HepG2 (cell line): ENCODE data around the gene MXD1. TPM values are rescaled to one million over a fixed set of nuclear protein-coding genes. Genes with fewer than 3 reads are reported as not detected.
A peak's percentile ranks its signal among the peaks of the same experiment; 100 is the strongest.

ENCODE experiments used
- HOMEZ ChIP-seq: IDR thresholded peaks from 2 replicates; pipeline ENCODE4 v1.6.1; 2016; ENCODE audit warnings: low read depth
- IRF9 ChIP-seq: sonication (generic); formaldehyde crosslinking; IDR thresholded peaks from 2 replicates; pipeline ENCODE4 v1.8.0; 2022; ENCODE audit warnings: missing genetic modification reagents, mild to moderate bottlenecking, borderline replicate concordance
- MEIS2 ChIP-seq: sonication (generic); formaldehyde crosslinking; IDR thresholded peaks from 2 replicates; pipeline ENCODE4 v1.9.0; 2021; ENCODE audit warnings: mild to moderate bottlenecking, missing genetic modification reagents
- PHB2 ChIP-seq: fragments of 450-650 bp; IDR thresholded peaks from 2 replicates; pipeline ENCODE4 v1.6.1; 2018; ENCODE audit not compliant: partially characterized antibody
- SKIL ChIP-seq: sonication (generic); formaldehyde crosslinking; IDR thresholded peaks from 2 replicates; pipeline ENCODE4 v1.8.0; 2022; ENCODE audit warnings: missing genetic modification reagents, mild to moderate bottlenecking, moderate library complexity, borderline replicate concordance
- TEAD3 ChIP-seq: optimal IDR thresholded peaks from 2 replicates; pipeline ENCODE3; 2016; ENCODE audit warnings: borderline replicate concordance
- TFDP1 ChIP-seq: IDR thresholded peaks from 2 replicates; pipeline ENCODE4 v1.6.1; 2016; ENCODE audit warnings: missing compliant biosample characterization, missing genetic modification reagents, borderline replicate concordance
- TOPORS ChIP-seq: sonication (generic); formaldehyde crosslinking; IDR thresholded peaks from 2 replicates; pipeline ENCODE4 v1.8.0; 2023; ENCODE audit warnings: mild to moderate bottlenecking, missing genetic modification reagents
- ZBTB40 ChIP-seq, 2 experiments: fragments of 450-650 bp in 1 of 2; sonication (generic) in 1 of 2; formaldehyde crosslinking in 1 of 2; IDR thresholded peaks; 2 replicates each; pipeline versions ENCODE4 v1.6.1 to v1.8.0; 2016 to 2022; ENCODE audit warnings: antibody characterized with exemption in 1 of 2, mild to moderate bottlenecking in 1 of 2, missing genetic modification reagents in 1 of 2
- ZNF510 ChIP-seq: sonication (generic); formaldehyde crosslinking; IDR thresholded peaks from 2 replicates; pipeline ENCODE4 v1.4.0; 2020; ENCODE audit warnings: low read depth, mild to moderate bottlenecking, missing genetic modification reagents
- ZNF761 ChIP-seq: sonication (generic); formaldehyde crosslinking; conservative IDR thresholded peaks from 2 replicates; pipeline ENCODE4 v1.4.0; 2020; ENCODE audit warnings: mild to moderate bottlenecking, missing genetic modification reagents
- ZNF782 ChIP-seq: sonication (generic); formaldehyde crosslinking; IDR thresholded peaks from 2 replicates; pipeline ENCODE4 v1.4.0; 2020; ENCODE audit warnings: missing genetic modification reagents, mild to moderate bottlenecking, borderline replicate concordance
- ZSCAN31 ChIP-seq: sonication (generic); formaldehyde crosslinking; IDR thresholded peaks from 2 replicates; pipeline ENCODE4 v1.5.0; 2020; ENCODE audit warnings: low read depth, mild to moderate bottlenecking, missing genetic modification reagents
- polyA plus RNA-seq, 8 experiments: library from polyadenylated mRNA; depleted of rRNA in 3 of 8; stranded (reverse) in 7 of 8; unstranded in 1 of 8; fragments of >200 nt; fragmentation: Illumina TruSeq in 4 of 8; extraction: Trizol in 4 of 8; gene quantifications; 2 replicates each; pipeline versions ENCODE4 v1.2.1 to v1.2.3, GENCODE V29; 2011 to 2016; ENCODE audit warnings: low read depth in 4 of 8, missing spikeins in 1 of 8, mixed read lengths in 1 of 8; ENCODE audit not compliant: insufficient read depth in 1 of 8
- total RNA-seq, 5 experiments: library from RNA; depleted of rRNA; stranded (reverse); fragments of >200 nt; fragmentation: Illumina TruSeq; extraction: Trizol; gene quantifications; 2 replicates each; pipeline ENCODE4 v1.2.3, GENCODE V29; 2016; ENCODE audit warnings: low read depth in 1 of 5

MXD1 gene
- total and polyA plus RNA-seq, 2 of the 13 experiments (the other 11 are each of a cell fraction or from before 2014, with no cell fraction given), result 6.4 to 14.9 TPM

GRCh38 chr2:69975853-69976462, 61.0 kb downstream of the MXD1 start (continued):
- TF ChIP-seq MEIS2 (CRISPR knock-in tag) (no peak), IRF9 (CRISPR knock-in tag) (peak; percentile 53; the same call in 1 of the 2 replicates), TFDP1 (CRISPR knock-in tag) (peak; percentile 58; the same call in 1 of the 2 replicates), ZNF761 (CRISPR knock-in tag) (no peak), HOMEZ (CRISPR knock-in tag) (no peak), ZNF510 (CRISPR knock-in tag) (0 out of 2 replicates have a peak, but pooled peaks have one; percentile 34), ZSCAN31 (CRISPR knock-in tag) (peak; percentile 56; the same call in 1 of the 2 replicates), PHB2 (no peak), ZNF782 (CRISPR knock-in tag) (peak; percentile 26; the same call in 1 of the 2 replicates), TEAD3 (CRISPR knock-in tag) (no peak), TOPORS (CRISPR knock-in tag) (no peak), ZBTB40 (IDR thresholded peaks at IDR 0.05) (no peak), ZBTB40 (CRISPR knock-in tag; IDR thresholded peaks at IDR 0.05) (peak; percentile 54; the same call in 1 of the 2 replicates), SKIL (CRISPR knock-in tag) (no peak)
